Activated CD8-positive, alpha-beta memory T cell treated with anti-CD3 and anti-CD28 coated beads for 1 hour (primary cell): ENCODE measurements around the gene MAZ.

Experiments
- DNase-seq, 2 donors: peaks; one replicate each; pipeline ENCODE4 v3.0.0-alpha.2; 2020; ENCODE audit warnings: low read depth in 1 of 2; ENCODE audit errors: extremely low read depth in 1 of 2

Gene MAZ

DNA sequence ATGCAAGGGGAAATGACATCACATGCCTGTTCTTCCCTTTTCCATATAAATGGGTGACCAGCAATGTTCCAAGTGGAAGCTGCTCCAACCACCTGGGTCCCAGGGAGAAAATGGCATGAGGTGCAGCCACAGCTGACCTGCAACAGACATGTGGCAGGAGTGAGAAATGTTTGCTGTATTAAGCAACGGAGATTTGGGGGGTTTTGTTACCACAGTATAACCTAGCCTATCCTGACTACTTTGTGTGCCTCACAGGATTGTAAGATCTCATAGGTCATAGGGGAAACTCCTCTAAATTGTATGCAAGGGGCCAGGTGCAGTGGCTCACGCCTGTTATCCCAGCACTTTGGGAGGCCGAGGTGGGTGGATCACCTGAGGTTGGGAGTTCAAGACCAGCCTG is 44.7 kb downstream of the MAZ start:
- no peak for DNase-seq

DNA sequence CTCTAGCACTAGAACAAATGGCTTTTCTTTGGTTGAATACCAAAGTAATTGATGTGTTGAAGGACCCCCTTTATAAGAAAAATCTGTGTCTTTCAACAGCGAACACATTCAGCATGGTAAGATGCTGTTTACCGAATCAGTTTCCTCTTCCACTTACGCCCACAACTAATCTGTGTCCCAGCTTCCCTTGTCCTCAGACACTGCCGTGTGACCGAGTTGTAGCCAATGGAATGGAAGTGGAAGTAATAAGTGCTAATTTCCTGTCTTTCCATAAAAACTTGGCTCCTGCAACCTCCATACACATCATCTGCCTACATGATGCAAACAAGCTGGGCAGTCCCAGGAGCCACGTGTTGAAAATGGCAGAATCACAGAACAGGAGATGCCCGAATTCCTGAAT is 46.3 kb downstream of the MAZ start:
- no peak for DNase-seq

DNA sequence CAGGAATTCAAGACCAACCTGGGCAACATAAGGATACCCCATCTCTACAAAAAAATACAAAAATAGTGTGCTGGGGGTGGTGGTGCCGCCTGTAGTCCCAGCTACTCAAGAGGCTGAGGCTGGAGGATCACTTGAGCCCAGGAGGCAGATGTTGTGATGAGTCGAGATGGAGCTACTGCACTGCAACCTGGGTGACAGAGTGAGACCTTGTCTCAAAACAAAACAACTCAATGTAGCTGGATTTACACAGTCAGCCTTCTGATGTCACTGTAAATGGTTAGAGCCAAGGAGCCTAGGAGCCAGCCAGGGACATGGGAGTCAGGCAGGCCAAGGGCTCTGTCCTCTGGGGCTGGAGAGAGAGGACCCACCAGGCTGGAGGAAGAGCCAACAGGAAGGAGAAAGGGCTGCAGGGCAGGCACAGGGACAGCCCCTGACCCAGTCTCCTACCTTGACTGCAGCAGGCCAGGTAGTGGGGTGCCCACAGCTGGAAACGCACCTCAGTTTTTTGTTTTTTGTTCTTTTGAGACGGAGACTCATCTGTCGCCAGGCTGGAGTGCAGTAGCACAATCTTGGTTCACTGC is 48.3 kb downstream of the MAZ start:
- DNase-seq = no peak

DNA sequence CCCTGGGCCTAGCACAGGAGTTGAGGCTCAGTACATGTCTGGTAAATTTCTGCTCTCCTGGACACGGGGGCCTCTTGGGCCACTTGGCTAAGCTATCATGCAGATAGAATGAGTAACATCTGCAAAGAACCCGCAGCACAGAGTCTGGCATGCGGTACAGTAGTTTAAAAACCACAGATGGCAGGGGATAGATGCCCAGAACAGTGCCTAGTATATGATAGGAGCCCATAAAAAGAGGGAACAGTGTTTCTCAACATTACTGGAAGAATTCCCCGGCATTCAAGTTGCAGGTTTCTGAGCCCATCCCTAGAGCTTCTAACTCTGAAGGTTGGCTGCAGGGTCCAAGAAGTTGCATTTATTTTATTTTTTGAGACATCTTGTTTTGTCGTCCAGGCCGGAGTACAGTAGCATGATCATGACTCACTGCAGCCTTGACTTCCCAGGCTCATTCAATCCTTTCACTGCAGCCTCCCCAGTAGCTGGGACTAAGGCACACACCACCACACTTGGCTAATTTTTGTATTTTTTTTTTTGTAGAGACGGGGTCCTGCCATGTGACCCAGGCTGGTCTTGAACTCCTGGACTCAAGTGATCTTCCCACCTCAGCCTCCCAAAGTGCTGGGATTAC is 50.9 kb downstream of the MAZ start:
- no peak for DNase-seq

DNA sequence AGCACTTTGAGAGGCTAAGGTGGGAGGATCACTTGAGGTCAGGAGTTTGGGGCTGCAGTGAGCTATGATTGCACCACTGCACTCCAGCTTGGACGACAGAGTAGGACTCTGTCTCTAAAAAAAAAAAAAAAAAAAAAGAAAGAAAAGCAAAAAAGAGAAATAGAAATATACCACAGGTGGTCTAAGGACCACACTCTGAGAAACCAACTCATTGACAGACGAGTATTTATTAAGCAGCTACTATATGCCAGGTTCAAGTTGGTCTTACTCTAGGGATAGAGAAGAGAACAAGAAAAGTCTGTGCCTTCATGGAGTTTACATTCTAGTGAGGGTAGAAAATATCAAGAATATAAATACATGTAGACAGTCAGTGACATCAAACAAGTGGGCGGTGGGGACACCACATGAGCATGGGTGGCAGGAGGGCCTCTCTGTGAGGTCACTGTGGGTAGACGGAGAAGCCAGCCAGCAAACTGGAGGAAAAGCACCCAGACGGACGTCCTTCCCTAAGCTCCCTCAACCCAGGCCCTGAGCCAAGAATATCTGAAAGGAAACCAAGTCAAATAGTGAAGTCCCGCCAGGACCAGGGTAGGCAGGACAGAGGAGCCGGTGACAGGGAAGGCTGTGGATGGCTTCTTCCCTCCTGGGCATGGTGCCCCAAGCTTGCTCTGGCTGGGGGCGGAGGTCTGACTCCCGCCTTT is 52.0 kb downstream of the MAZ start:
- no peak for DNase-seq

DNA sequence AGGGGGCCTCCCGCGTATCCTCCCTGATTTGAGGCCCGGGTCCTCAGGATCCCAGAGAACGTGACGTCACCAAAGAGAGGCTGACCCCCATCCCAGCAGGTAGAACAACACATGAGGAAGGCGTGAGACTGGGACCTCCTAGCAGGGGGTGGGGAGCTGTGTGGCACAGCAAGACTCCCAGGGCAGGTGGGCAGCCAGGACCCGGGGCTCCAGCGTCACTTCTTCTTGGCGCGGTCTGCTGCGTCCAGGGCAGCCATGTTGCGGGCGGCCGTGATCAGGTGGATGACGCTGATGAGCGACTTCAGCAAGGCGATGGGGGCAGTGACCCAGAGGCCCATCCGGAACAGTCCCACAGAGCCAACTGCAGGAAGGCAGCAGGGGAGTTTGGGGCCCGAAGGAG is 52.6 kb downstream of the MAZ start:
- DNase-seq = no peak

DNA sequence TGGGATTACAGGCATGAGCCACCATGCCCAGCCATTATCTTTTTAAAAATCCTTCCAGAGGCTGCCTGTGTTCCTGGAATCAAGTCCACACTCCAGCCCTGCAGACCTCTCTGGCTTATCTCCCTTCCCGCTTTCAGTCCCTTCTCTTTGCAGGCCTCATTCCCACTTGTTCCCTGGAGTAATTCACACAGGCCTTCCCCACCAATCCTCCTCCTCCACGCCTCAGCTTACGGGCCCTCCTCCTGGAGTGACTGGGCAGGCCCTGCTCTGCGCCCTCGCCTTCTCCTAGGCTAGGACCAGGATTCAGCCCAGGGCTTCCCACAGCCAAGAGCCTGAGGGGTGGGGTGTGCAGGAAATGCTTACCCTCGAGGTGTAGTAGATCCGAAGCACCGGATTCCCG is 53.9 kb downstream of the MAZ start:
- DNase-seq = no peak
